Fibroblast of skin of right biceps (primary cell): ENCODE measurements around the gene SMAD6.

ENCODE experiments used
- DNase-seq: peaks from one replicate; pipeline ENCODE4 v3.0.0-alpha.2; 2013

Gene SMAD6

DNA sequence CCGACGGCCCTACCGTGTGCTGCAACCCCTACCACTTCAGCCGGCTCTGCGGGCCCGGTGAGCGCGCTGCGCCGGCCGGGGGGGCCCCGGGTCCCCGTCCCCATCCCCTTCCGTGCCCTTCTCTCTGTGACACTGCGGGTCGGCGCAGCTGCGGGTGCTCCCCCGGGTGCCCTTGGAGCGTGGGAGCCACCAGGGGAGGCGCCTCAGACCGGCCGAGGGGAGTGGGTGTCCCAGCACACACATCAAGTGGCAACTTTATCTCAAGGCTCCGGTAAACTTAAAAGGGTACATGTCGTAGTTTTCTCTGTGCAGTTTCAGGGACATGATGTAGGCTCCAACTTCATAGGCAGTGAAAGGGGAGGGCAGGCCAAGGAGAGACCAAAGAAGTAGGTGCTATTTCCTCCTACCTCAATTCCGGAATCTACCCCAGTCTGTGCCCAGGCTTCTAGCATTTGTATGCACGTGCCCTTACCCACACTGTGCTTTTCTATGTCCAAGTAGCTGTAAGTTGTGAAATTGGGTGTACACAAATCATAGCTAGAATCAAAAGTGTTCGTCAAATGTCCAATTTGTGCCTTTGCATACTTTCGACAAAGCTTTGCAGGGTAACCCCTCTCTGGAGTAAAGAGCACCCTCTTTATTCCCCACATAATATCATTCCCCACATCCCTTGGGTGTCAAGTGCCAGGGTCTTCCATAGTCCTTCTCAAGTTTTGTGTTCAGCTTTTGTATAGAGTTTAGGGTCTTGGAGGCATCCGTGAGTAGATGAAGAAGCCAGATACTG, 2.2 kb downstream of the SMAD6 start:
- DNase-seq = no peak

DNA sequence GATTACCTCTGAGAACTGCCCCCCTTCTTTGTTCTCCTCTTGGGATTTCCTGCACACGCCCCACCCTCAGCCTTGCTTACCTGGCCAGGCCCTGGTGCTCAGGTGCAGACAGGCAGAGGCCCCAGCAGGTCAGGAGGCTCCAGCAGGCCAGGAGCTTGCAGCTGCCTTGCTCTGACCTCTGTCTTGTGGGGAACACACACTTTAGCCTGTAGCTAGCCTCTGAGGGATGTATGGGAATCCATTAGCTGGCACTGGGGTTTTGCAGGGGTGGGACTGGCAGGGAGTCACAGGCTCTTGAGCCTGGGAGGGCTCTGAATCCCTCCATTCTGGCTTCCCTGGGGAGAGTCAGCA, 2.7 kb downstream of the SMAD6 start:
- no peak for DNase-seq

GRCh38 chr15:66705277-66706146, 3.5 kb downstream of the SMAD6 start:
- no peak for DNase-seq

GRCh38 chr15:66706225-66706732, 4.2 kb downstream of the SMAD6 start:
- peak; percentile 25 for DNase-seq

GRCh38 chr15:66706840-66707239, 4.8 kb downstream of the SMAD6 start:
- DNase-seq = no peak

DNA sequence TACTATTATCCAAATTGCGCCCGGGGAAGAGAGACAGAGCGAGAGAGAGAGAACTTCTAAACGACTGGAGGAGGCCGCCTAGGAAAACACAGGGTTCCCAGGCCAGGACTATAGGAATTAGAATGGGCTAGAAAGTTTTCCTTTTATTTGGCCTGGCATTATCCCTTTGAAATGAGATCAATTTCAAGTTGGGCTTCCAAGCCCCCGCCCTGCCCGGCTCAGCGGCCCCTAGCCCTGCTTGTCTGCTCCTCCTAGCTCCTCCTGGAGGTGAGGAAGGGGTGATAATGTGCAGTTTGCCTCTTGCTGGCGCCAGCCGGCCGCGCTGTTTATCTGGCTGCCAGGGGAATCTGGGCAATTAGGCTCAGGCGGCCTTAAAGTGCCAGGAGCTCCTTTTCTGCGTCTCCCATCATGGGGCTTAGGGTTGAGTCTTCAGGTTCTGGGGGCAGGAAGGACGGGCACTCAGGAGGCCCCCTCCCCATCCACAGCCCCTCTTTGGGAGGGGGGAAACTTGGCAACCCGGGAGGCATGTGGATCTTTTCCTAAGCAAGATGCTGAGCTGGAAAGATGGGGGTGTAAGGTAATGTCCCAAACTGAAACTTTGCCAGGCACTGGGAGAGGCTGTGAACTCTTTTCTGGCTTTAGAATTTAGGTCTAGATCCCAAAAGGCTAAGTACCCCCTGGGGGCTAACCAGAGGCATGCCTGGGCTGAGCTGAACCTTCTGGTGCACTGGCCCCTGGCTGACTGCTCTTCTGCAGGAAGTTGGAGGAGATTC, 5.5 kb downstream of the SMAD6 start:
- peak; percentile 66 for DNase-seq

- no peak for DNase-seq
These were observed 6.4 kb downstream of the SMAD6 start for GRCh38 chr15:66708389-66708788.

- no peak for DNase-seq
These were observed 7.8 kb downstream of the SMAD6 start for GRCh38 chr15:66709884-66710283.

DNA sequence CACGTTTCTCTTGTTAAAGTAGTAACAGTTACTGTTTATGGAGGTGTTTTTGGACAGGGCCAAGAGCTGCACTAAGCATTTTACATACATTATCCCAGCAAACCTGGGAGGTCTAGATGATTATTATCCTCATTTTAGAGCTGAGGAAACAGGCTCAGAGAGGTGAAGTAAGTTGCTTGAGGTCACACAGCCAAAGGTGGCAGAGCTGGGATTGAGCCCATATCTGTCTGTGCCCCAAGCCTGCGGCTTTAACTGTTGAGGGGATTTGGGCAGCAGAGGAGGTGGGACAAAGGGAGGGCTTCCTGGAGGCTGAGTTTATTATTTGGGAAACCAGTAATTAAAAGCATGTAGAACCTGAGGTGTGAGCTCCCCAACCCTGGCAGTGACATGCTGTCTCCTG, 9.2 kb downstream of the SMAD6 start:
- no peak for DNase-seq

DNA sequence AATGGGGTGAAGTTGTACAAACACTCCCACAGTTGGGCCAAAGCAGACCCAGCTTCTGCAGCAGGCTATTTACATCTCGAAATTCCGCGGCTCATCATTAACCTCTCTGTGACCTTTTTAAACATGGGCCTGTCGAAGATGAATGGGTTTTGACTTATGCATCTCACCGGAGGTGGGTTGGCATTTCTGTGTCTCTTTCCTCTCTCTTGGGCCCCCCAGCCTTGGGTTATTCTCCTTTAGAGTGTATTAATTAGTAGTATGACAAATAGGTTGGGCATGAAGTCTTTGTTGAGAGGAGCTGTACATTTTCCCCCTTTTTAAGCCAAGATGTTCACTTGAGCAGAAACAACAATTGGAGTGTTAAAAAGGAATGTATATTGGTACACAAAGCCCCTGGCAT, 9.8 kb downstream of the SMAD6 start:
- peak; percentile 67 for DNase-seq

DNA sequence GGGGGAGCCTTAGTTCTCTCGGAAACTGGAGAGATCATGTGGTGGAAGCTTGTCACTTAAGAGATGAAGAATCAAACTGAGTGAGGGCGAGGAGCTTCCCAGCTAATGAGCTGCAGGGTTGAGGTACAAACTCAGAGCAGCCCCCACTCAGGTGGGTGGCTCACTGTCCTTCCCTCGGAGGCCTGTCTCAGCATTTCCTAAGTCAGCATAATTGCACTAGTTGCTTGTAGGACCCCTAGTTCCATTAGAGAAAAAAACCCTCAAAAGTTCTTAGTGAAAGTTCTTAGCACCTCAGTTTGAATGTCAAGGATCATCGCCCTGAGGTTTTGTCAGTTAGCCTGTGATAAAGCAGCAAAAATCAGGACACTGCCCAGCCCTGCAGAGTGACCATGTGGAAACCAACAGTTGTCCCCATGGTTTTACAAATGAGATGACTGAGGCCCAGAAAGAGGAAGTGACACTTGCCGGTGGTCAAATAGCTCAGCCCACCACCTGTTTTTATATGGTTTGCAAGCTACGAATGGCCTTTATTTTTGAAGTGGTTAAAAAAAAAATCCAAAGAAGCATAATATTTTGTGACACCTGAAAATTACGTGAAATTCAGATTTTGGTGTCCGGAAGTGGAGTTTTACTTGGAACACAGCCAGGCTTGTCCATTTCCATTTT, 11.9 kb downstream of the SMAD6 start:
- DNase-seq = no peak

- DNase-seq = peak; percentile 63
These were observed 12.5 kb downstream of the SMAD6 start for GRCh38 chr15:66714543-66714981.

GRCh38 chr15:66715181-66715624, 13.2 kb downstream of the SMAD6 start:
- no peak for DNase-seq

DNA sequence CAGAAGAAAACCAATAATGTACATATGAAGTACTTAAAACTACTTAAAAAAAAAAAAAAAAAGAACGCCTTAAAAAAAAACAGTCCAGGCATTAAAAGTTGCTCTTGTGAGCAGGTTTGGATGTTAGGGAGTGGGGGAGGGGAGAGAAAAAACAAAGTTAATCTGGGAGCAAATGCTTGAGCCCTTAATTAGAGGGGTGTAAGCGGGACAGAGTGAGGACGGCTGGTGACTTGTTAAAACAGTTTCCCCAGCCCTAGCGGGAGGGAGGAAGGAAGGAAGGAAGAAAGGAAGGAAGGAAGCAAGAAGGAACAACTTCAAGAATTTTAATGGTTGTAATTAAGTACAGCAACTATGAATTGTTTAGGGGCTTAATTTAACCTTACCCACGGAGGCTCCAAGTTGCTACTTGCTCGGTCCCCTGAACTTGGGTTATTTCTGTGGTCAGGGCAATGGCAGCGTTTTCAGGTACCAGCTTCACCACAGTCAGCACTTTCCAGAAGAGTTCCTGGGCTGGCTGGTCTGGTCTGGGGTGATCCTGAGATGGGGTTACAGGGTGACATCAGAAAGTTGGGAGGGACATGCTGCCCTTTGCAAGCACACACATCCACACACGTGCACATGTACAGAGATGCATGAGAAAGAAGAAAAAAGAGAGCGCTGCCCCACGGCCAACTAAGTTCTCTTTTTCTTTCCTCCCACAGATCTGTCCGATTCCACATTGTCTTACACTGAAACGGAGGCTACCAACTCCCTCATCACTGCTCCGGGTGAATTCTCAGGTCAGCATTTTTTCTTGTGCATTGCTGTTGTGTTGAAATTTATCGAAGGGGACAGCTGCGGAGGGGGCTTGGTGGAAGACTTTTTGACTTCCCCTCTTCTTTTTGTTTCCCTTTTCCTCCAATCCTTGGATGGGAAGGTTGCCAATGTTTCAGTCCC, 14.0 kb downstream of the SMAD6 start:
- no peak for DNase-seq

GRCh38 chr15:66716656-66717020, 14.6 kb downstream of the SMAD6 start:
- no peak for DNase-seq

GRCh38 chr15:66718220-66718988, 16.4 kb downstream of the SMAD6 start:
- DNase-seq = no peak

- no peak for DNase-seq
These were observed 17.4 kb downstream of the SMAD6 start for GRCh38 chr15:66719471-66719870.

GRCh38 chr15:66720206-66721010, 18.4 kb downstream of the SMAD6 start:
- peak; percentile 67 for DNase-seq

DNA sequence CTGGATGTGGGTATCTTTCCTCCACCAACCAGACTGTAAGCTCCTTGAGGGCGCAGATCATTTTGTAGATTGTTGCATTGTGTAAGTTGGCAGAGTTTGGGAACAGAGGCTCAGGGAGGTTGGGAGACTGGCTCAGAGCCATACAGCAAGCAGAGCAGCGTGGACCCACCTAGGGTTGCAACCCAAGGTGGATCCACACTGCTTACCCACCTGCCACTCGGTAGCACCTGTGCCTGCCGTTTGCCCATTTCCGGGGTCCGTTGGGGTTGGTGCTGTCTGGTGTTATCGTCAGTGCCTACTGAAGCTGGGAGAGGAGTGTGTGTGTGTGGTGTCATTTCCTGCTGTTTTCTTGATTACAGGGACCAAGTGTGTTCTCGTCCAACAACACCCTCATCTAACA, 19.0 kb downstream of the SMAD6 start:
- DNase-seq = no peak

GRCh38 chr15:66721501-66721937, 19.5 kb downstream of the SMAD6 start:
- DNase-seq = no peak
